Lower leg skin (tissue), 3 donors: ENCODE data around the gene CKM.

Experiments used
- CTCF ChIP-seq, 3 donors: fragments of 450-650 bp; IDR thresholded peaks; one replicate each; pipeline ENCODE4 v1.5.1; 2016; ENCODE audit warnings: antibody characterized with exemption in 3 of 3, mild to moderate bottlenecking in 3 of 3, moderate library complexity in 2 of 3
- POLR2A ChIP-seq, 2 donors: fragments of 450-650 bp; IDR thresholded peaks; one replicate each; pipeline ENCODE4 v1.6.1; 2016 to 2017; ENCODE audit warnings: antibody characterized with exemption in 2 of 2, mild to moderate bottlenecking in 1 of 2, moderate library complexity in 1 of 2

- TF ChIP-seq CTCF (IDR thresholded peaks at IDR 0.05) (no peak), POLR2A (IDR thresholded peaks at IDR 0.05) (no peak)
These were observed 65.8 kb downstream of the CKM start for GRCh38 chr19:45256836-45257235.
